ENCODE results near the gene CRAT. TPM values are rescaled to one million over a fixed set of nuclear protein-coding genes. Genes with fewer than 3 reads are reported as not detected.
A peak's percentile ranks its signal among the peaks of the same experiment; 100 is the strongest.

CRAT gene
- total and polyA plus RNA-seq, 2 experiments from 2014 or later, result 4.6 to 9.9 TPM

GRCh38 chr9:129141066-129142041 is 30.8 kb upstream of the CRAT start (continued):
- TF ChIP-seq, protein P1, sequence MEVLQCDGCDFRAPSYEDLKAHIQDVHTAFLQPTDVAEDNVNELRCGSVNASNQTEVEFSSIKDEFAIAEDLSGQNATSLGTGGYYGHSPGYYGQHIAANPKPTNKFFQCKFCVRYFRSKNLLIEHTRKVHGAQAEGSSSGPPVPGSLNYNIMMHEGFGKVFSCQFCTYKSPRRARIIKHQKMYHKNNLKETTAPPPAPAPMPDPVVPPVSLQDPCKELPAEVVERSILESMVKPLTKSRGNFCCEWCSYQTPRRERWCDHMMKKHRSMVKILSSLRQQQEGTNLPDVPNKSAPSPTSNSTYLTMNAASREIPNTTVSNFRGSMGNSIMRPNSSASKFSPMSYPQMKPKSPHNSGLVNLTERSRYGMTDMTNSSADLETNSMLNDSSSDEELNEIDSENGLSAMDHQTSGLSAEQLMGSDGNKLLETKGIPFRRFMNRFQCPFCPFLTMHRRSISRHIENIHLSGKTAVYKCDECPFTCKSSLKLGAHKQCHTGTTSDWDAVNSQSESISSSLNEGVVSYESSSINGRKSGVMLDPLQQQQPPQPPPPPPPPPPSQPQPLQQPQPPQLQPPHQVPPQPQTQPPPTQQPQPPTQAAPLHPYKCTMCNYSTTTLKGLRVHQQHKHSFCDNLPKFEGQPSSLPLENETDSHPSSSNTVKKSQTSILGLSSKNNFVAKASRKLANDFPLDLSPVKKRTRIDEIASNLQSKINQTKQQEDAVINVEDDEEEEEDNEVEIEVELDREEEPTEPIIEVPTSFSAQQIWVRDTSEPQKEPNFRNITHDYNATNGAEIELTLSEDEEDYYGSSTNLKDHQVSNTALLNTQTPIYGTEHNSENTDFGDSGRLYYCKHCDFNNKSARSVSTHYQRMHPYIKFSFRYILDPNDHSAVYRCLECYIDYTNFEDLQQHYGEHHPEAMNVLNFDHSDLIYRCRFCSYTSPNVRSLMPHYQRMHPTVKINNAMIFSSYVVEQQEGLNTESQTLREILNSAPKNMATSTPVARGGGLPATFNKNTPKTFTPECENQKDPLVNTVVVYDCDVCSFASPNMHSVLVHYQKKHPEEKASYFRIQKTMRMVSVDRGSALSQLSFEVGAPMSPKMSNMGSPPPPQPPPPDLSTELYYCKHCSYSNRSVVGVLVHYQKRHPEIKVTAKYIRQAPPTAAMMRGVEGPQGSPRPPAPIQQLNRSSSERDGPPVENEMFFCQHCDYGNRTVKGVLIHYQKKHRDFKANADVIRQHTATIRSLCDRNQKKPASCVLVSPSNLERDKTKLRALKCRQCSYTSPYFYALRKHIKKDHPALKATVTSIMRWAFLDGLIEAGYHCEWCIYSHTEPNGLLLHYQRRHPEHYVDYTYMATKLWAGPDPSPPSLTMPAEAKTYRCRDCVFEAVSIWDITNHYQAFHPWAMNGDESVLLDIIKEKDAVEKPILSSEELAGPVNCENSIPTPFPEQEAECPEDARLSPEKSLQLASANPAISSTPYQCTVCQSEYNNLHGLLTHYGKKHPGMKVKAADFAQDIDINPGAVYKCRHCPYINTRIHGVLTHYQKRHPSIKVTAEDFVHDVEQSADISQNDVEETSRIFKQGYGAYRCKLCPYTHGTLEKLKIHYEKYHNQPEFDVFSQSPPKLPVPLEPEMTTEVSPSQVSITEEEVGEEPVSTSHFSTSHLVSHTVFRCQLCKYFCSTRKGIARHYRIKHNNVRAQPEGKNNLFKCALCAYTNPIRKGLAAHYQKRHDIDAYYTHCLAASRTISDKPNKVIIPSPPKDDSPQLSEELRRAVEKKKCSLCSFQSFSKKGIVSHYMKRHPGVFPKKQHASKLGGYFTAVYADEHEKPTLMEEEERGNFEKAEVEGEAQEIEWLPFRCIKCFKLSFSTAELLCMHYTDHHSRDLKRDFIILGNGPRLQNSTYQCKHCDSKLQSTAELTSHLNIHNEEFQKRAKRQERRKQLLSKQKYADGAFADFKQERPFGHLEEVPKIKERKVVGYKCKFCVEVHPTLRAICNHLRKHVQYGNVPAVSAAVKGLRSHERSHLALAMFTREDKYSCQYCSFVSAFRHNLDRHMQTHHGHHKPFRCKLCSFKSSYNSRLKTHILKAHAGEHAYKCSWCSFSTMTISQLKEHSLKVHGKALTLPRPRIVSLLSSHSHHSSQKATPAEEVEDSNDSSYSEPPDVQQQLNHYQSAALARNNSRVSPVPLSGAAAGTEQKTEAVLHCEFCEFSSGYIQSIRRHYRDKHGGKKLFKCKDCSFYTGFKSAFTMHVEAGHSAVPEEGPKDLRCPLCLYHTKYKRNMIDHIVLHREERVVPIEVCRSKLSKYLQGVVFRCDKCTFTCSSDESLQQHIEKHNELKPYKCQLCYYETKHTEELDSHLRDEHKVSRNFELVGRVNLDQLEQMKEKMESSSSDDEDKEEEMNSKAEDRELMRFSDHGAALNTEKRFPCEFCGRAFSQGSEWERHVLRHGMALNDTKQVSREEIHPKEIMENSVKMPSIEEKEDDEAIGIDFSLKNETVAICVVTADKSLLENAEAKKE (CRISPR knock-in tag; IDR thresholded peaks at IDR 0.05), result no peak

DNA sequence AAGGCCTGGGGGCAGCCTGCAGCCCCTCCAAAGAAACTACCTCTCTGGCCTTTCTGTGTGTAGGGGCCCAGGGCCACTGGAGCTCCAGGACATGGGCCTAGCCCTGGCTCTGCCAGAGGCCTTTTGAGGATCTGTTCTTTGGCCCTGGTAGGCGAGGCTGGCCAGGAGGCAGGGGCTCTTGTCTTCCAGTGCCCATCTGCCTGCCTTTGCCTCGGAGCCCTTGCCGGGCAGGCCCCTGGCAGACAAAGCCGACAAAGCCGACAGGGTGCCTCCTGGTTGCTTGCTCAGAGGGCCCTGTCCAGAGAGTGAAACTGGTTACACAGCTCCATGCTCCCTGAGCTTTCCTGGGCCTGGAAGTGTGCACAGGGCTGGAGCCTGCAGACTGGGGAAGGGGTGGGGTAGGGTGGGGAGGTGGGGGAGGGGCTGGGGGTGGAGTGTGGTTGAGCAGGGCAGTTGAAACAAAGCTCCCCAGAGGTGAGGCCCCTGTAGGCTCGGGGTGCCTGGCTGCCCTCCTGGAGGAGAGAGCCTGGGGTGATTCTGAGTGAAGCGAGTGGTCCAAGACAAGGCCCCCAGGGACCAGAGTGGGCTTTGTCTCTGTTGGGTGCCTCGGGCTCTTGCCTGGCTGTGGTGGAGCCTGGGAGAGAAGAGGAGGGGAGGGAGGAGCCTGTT is 29.9 kb upstream of the CRAT start:
- Histone ChIP-seq H3K9me2 (ENCODE audit: insufficient read depth) (no peaks in the 10 kb centered on the region), H3K4me3 (peak overlapping the region; percentile 57), H3K79me2 (replicated peaks; ENCODE audit: insufficient read depth) (peaks cover 8% of the 10 kb centered on the region), H3K36me3 (ENCODE audit: insufficient read depth) (peaks cover 6% of the 10 kb centered on the region), H3F3A (replicated peaks; ENCODE audit: low read depth) (peaks cover 6% of the 10 kb centered on the region), H3K4me2 (peak overlapping the region; percentile 86), H2AFZ (no peak overlapping the region), H4K20me1 (replicated peaks; ENCODE audit: insufficient read depth) (no peaks in the 10 kb centered on the region), H3K27me3 (ENCODE audit: insufficient read depth) (no peaks in the 10 kb centered on the region), H3K4me1 (ENCODE audit: insufficient read depth) (peaks cover 47% of the 10 kb centered on the region), H3K27ac (ENCODE audit: low read depth) (peak overlapping the region; percentile 100)
- DNase-seq (ENCODE audit: low spot score) (peak; percentile 50), ATAC-seq (peak; percentile 29)
- H3K4me3 Mint-ChIP-seq, result peak overlapping the region; percentile 73
- peak overlapping the region; percentile 98 for H3K27ac Mint-ChIP-seq
- peaks cover 64% of the 10 kb centered on the region for H3K4me1 Mint-ChIP-seq
- H3K27me3 Mint-ChIP-seq (ENCODE audit: insufficient read depth, low read depth, poor library complexity), result peaks cover 44% of the 10 kb centered on the region
- H3K9me3 Mint-ChIP-seq, result no peaks in the 10 kb centered on the region
- H3K36me3 Mint-ChIP-seq (ENCODE audit: low read depth), result peaks cover 46% of the 10 kb centered on the region
- TF ChIP-seq EZH2 (IDR thresholded peaks at IDR 0.05; ENCODE audit: low read depth, unreplicated experiment) (no peak), ETS1 (IDR thresholded peaks at IDR 0.05) (no peak), ZNF114 (CRISPR knock-in tag; IDR thresholded peaks at IDR 0.05) (no peak), NANOG (IDR thresholded peaks at IDR 0.05; ENCODE audit: borderline replicate concordance) (no peak), REST (IDR thresholded peaks at IDR 0.05; ENCODE audit: unreplicated experiment) (no peak), JUNB (IDR thresholded peaks at IDR 0.05; ENCODE audit: unreplicated experiment) (no peak)
- TF ChIP-seq, protein P2, sequence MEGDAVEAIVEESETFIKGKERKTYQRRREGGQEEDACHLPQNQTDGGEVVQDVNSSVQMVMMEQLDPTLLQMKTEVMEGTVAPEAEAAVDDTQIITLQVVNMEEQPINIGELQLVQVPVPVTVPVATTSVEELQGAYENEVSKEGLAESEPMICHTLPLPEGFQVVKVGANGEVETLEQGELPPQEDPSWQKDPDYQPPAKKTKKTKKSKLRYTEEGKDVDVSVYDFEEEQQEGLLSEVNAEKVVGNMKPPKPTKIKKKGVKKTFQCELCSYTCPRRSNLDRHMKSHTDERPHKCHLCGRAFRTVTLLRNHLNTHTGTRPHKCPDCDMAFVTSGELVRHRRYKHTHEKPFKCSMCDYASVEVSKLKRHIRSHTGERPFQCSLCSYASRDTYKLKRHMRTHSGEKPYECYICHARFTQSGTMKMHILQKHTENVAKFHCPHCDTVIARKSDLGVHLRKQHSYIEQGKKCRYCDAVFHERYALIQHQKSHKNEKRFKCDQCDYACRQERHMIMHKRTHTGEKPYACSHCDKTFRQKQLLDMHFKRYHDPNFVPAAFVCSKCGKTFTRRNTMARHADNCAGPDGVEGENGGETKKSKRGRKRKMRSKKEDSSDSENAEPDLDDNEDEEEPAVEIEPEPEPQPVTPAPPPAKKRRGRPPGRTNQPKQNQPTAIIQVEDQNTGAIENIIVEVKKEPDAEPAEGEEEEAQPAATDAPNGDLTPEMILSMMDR (conservative IDR thresholded peaks at IDR 0.05; ENCODE audit: low read depth in 2 of 2), result no peak

Data from GM23338 (cell line).